MCF 10A (cell line): Measurements from ENCODE around the gene TRIM33. TPM values are rescaled to one million over a fixed set of nuclear protein-coding genes. Genes with fewer than 3 reads are reported as not detected.

Experiments used
- BruUV-seq: library from RNA; stranded (reverse); fragments of 400-500 nt; replicated peaks from 2 replicates; lab custom pipeline; 2021; lab: Mats Ljungman, UMichigan
- CTCF ChIA-PET: fragments of 300-600 bp; sonication (Branson Sonifier 250); formaldehyde crosslinking; extraction: SDS; loops from one replicate; lab custom pipeline; 2021; ENCODE audit warnings: antibody characterized with exemption, inconsistent platforms; lab: Yijun Ruan, JAX
- POLR2A ChIA-PET: fragments of 300-600, 350-650 bp; sonication (Branson Sonifier 250); formaldehyde crosslinking; extraction: SDS; loops from one replicate; lab custom pipeline; 2020; ENCODE audit warnings: antibody characterized with exemption, inconsistent platforms; lab: Yijun Ruan, JAX
- DNase-seq: peaks from one replicate; pipeline ENCODE4 v3.0.0-alpha.2; 2018; ENCODE audit not compliant: unreplicated experiment
- H3K27ac Mint-ChIP-seq: one replicate; pipeline ENCODE4 v1.8.0; 2022; ENCODE audit warnings: mild to moderate bottlenecking, low read depth, mixed read lengths; ENCODE audit not compliant: unreplicated experiment
- H3K27me3 Mint-ChIP-seq: one replicate; pipeline ENCODE4 v1.8.0; 2022; ENCODE audit warnings: mixed read lengths; ENCODE audit not compliant: insufficient read depth, unreplicated experiment
- H3K36me3 Mint-ChIP-seq: one replicate; pipeline ENCODE4 v1.8.0; 2022; ENCODE audit warnings: mild to moderate bottlenecking, moderate library complexity, mixed read lengths; ENCODE audit not compliant: insufficient read depth, unreplicated experiment
- H3K4me1 Mint-ChIP-seq: one replicate; pipeline ENCODE4 v1.8.0; 2022; ENCODE audit warnings: mixed read lengths; ENCODE audit not compliant: insufficient read depth, unreplicated experiment
- H3K4me3 Mint-ChIP-seq: one replicate; pipeline ENCODE4 v1.8.0; 2022; ENCODE audit warnings: mild to moderate bottlenecking, moderate library complexity, mixed read lengths; ENCODE audit not compliant: unreplicated experiment
- H3K9me3 Mint-ChIP-seq: one replicate; pipeline ENCODE4 v1.8.0; 2022; ENCODE audit warnings: mixed read lengths; ENCODE audit not compliant: unreplicated experiment
- intact Hi-C: fragments of 100-400 bp; cut with micrococcal nuclease; formaldehyde crosslinking; loops from 2 replicates; pipeline ENCODE4 v1.14.1; 2022
- total RNA-seq: library from RNA; stranded (reverse); gene quantifications from 2 replicates; pipeline ENCODE4 v1.2.3, GENCODE V29; 2022
- TF ChIP-seq, protein P1 (sequence below): fragments of 200-600 bp; IDR thresholded peaks from one replicate; pipeline ENCODE4 v1.8.0; 2022; ENCODE audit warnings: antibody characterized with exemption, mild to moderate bottlenecking; ENCODE audit not compliant: unreplicated experiment

Gene TRIM33
- total RNA-seq, 1 experiment from 2014 or later: 33.2 TPM

- H3K27me3 Mint-ChIP-seq: no peaks in the 10 kb centered on the region
- intact Hi-C loops: no loop called here
- POLR2A ChIA-PET: interaction anchor here (0.8 to 2.8 kb wide), 2 partner anchors 38 to 65 kb away, joined by 3 to 19 read pairs; partner anchors contain the start of gene TRIM33
- peaks cover 9% of the 10 kb centered on the region for H3K9me3 Mint-ChIP-seq
- TF ChIP-seq, protein P1, sequence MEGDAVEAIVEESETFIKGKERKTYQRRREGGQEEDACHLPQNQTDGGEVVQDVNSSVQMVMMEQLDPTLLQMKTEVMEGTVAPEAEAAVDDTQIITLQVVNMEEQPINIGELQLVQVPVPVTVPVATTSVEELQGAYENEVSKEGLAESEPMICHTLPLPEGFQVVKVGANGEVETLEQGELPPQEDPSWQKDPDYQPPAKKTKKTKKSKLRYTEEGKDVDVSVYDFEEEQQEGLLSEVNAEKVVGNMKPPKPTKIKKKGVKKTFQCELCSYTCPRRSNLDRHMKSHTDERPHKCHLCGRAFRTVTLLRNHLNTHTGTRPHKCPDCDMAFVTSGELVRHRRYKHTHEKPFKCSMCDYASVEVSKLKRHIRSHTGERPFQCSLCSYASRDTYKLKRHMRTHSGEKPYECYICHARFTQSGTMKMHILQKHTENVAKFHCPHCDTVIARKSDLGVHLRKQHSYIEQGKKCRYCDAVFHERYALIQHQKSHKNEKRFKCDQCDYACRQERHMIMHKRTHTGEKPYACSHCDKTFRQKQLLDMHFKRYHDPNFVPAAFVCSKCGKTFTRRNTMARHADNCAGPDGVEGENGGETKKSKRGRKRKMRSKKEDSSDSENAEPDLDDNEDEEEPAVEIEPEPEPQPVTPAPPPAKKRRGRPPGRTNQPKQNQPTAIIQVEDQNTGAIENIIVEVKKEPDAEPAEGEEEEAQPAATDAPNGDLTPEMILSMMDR: no peak
- CTCF ChIA-PET: no interaction called here
- DNase-seq: no peak
- no TSS peak for BruUV-seq
- peaks cover 5% of the 10 kb centered on the region for H3K36me3 Mint-ChIP-seq
- H3K4me3 Mint-ChIP-seq: no peak overlapping the region
- no peak overlapping the region for H3K27ac Mint-ChIP-seq
- H3K4me1 Mint-ChIP-seq: peaks cover 28% of the 10 kb centered on the region
Measured at GRCh38 chr1:114472408-114472807, 38.6 kb downstream of the TRIM33 start.

GRCh38 chr1:114470681-114471080 lies 40.3 kb downstream of the TRIM33 start:
- BruUV-seq: no TSS peak
- Mint-ChIP-seq H3K9me3 (peaks cover 9% of the 10 kb centered on the region), H3K36me3 (peaks cover 5% of the 10 kb centered on the region), H3K4me3 (no peak overlapping the region), H3K4me1 (peaks cover 28% of the 10 kb centered on the region), H3K27me3 (no peaks in the 10 kb centered on the region), H3K27ac (peak overlapping the region; percentile 23)
- TF ChIP-seq, protein P1: no peak
- POLR2A ChIA-PET: no interaction called here
- CTCF ChIA-PET: interaction anchor here (1.6 kb wide), 1 partner anchor 125 kb away, joined by 3 read pairs; no protein-coding TSS in a partner anchor
- intact Hi-C loops: no loop called here
- no peak for DNase-seq

GRCh38 chr1:114468710-114469468 lies 42.1 kb downstream of the TRIM33 start:
- Mint-ChIP-seq H3K36me3 (peaks cover 14% of the 10 kb centered on the region), H3K27me3 (no peaks in the 10 kb centered on the region), H3K4me3 (no peak overlapping the region), H3K9me3 (peaks cover 9% of the 10 kb centered on the region), H3K4me1 (peaks cover 28% of the 10 kb centered on the region), H3K27ac (no peak overlapping the region)
- DNase-seq: peak; percentile 55
- ChIA-PET POLR2A (interaction anchor here (0.6 to 3.2 kb wide), 7 partner anchors 11 to 1874 kb away, joined by 3 to 22 read pairs (median 4); partner anchors contain the start of gene TRIM33), CTCF (interaction anchor here (0.7 to 1.2 kb wide), 3 partner anchors 9 to 122 kb away, joined by 3 to 5 read pairs (median 3); no protein-coding TSS in a partner anchor)
- intact Hi-C loops: no loop called here
- no TSS peak for BruUV-seq
- TF ChIP-seq, protein P1: no peak

- BruUV-seq: no TSS peak
- Mint-ChIP-seq H3K27me3 (no peaks in the 10 kb centered on the region), H3K9me3 (peaks cover under 1% of the 10 kb centered on the region), H3K4me1 (peaks cover 20% of the 10 kb centered on the region), H3K27ac (no peak overlapping the region), H3K4me3 (no peak overlapping the region), H3K36me3 (peaks cover 14% of the 10 kb centered on the region)
- intact Hi-C loops: no loop called here
- TF ChIP-seq, protein P1: no peak
- POLR2A ChIA-PET: interaction anchor here (0.6 to 3.2 kb wide), 8 partner anchors 8 to 201 kb away, joined by 3 to 22 read pairs (median 4); partner anchors contain the start of gene TRIM33
- CTCF ChIA-PET: interaction anchor here (0.7 to 1.2 kb wide), 5 partner anchors 8 to 412 kb away, joined by 3 to 5 read pairs (median 3); no protein-coding TSS in a partner anchor
- no peak for DNase-seq
Measured at GRCh38 chr1:114468047-114468446, 43.0 kb downstream of the TRIM33 start.
